MV-4-11 (cell line): ENCODE data around the gene RNF180.
"Not testable (repeated sequence)": the region's sequence is repeated elsewhere in the genome, so short reads cannot be mapped to it uniquely, and the experiment has no call there.

Experiments
- DNase-seq: peaks from one replicate; lab custom pipeline; 2025; lab: John Stamatoyannopoulos, UW

RNF180 gene

GRCh38 chr5:64397552-64397951, 231.9 kb downstream of the RNF180 start:
- DNase-seq: no peak

GRCh38 chr5:64398735-64399134, 233.1 kb downstream of the RNF180 start:
- DNase-seq: not testable (repeated sequence)

DNA sequence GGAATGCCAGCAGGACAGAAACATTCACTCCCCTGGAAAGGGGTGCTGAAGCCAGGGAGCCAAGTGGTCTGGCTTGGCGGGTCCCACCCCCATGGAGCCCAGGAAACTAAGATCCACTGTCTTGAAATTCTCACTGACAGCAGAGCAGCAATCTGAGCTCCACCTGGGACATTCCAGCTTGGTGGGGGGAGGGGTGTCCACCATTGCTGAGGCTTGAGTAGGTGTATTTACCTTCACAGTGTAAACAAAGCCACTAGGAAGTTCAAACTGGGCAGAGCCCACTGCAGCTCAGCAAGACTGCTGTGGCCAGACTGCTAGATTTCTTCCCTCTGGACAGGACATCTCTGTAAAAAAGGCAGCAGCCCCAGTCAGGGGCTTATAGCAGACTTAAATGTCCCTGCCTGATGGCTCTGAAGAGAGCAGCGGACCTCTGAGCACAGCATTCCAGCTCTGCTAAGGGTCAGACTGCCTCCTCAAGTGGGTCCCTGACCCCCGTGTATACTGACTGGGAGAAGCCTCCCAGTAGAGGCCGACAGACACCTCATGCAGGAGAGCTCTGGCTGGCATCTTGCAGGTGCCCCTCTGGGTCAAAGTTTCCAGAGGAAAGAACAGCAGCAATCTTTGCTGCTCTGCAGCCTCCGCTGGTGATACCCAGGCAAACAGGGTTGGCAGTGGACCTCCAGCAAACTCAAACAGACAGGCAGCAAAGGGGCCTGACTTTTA, 241.6 kb downstream of the RNF180 start:
- DNase-seq: not testable (repeated sequence)

GRCh38 chr5:64417390-64417789, 251.7 kb downstream of the RNF180 start:
- DNase-seq: no peak

DNA sequence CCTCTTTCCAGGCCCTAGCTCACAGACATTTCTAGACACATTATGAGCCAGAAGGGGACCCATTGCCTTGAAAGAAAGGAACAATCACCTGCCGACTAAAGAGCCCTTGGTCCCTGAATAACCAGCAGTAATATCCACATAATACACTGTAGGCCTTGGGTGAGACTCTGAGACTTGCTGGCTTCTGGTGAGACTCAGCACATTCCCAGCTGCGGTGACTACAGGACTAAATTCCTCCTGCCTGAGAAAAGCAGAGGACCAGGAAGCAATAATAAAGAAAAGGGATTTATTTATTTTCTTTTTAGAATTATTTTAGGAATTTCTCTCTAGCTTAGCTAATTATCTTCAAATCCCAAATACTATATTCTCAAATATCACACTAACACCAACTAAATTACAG, 252.4 kb downstream of the RNF180 start:
- DNase-seq: no peak
